NOMO-1 (cell line): ENCODE measurements around the gene TNFAIP3.
"Not testable (repeated sequence)": the region's sequence is repeated elsewhere in the genome, so short reads cannot be mapped to it uniquely, and the experiment has no call there.

Source experiments
- DNase-seq, 2 experiments: peaks; one replicate each; lab custom pipeline; 2025; ENCODE audit not compliant: unreplicated experiment in 2 of 2; lab: John Stamatoyannopoulos, UW

TNFAIP3 gene

GRCh38 chr6:137877113-137877512 lies 10.1 kb downstream of the TNFAIP3 start:
- no peak for DNase-seq

DNA sequence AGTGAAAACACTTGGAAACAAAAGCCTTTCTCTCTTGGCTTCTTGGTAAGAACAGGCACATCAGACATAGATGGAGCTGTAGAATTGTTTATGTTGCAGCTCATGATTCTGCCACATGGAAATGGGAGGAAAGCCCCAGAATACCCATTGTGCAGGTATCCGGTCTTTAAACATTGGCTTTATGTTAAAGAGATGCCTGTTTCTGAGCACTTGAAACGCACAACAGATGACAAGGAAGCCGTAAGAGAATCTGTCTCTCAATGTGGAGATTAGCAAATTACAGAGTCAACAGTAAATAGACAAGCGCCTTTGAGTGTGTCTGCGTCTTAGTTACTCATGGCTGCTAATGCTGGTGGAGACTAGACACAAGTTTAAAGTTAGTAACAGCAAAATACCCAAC lies 10.5 kb downstream of the TNFAIP3 start:
- DNase-seq, result no peak

- peak in 1 of 2 experiments; percentile 25 for DNase-seq
These were observed 11.0 kb downstream of the TNFAIP3 start for GRCh38 chr6:137878029-137878428.

DNA sequence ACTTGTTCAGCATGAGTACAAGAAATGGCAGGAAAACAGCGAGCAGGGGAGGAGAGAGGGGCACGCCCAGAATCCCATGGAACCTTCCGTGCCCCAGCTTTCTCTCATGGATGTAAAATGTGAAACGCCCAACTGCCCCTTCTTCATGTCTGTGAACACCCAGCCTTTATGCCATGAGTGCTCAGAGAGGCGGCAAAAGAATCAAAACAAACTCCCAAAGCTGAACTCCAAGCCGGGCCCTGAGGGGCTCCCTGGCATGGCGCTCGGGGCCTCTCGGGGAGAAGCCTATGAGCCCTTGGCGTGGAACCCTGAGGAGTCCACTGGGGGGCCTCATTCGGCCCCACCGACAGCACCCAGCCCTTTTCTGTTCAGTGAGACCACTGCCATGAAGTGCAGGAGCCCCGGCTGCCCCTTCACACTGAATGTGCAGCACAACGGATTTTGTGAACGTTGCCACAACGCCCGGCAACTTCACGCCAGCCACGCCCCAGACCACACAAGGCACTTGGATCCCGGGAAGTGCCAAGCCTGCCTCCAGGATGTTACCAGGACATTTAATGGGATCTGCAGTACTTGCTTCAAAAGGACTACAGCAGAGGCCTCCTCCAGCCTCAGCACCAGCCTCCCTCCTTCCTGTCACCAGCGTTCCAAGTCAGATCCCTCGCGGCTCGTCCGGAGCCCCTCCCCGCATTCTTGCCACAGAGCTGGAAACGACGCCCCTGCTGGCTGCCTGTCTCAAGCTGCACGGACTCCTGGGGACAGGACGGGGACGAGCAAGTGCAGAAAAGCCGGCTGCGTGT lies 11.6 kb downstream of the TNFAIP3 start:
- DNase-seq, result no peak

DNA sequence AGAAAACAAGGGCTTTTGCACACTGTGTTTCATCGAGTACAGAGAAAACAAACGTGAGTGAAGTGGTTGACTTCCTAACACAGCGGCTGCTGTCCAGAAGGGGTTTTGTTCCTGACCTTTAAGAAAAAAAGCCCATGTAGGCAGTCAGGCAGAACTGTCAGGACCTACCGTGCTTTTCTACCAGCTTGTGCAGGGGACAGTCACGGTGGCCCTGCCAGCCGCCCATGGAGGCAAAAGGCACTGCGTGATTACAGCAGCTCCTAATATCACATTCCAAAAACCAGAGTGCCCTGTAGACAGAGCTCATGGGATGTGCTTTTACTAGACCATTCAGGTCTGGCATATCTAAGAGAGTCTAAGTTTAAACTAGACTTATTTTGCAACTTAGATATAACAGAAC lies 12.2 kb downstream of the TNFAIP3 start:
- no peak for DNase-seq

GRCh38 chr6:137879885-137880745 lies 13.1 kb downstream of the TNFAIP3 start:
- DNase-seq, result no peak

GRCh38 chr6:137880746-137881521 lies 13.9 kb downstream of the TNFAIP3 start:
- no peak for DNase-seq

GRCh38 chr6:137881522-137881886 lies 14.4 kb downstream of the TNFAIP3 start:
- DNase-seq, result no peak

- peak; percentile 14 to 37 for DNase-seq
These were observed 15.3 kb downstream of the TNFAIP3 start for GRCh38 chr6:137882225-137882961.

DNA sequence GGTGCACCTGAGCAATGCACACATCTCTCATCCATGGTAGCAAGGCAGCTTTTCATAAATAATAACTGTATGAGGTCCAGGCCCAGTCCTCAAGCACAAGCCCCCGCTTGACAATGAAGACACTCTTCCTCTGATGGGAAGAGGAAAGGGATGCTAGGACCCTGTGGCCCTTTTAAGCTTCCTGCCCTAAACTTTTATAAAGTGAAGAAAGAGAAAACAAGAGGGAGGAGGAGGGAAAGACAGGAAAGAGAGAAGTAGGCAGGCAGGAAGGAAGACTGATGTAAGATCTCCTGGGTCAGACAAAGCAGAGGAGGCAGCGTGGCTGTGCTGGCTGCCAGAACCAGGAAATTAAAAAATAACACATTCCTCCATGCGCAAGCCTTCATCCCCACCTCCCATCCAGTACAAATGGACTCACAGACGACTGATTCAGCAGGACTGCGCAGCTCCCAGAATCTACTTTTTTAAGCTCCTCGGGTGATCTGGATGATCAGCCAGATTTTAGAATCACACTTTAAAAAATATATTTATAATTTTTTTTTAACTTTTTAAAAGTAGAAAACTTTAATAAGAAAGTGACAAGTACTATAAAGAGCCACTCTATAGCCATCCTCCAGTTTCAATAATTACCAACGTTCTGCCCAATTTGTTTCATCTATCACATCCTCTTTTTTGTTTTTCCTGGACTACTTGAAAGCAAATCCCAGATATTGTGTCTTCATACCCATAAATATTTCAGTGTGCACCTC lies 16.5 kb downstream of the TNFAIP3 start:
- peak; percentile 33 to 35 for DNase-seq

DNA sequence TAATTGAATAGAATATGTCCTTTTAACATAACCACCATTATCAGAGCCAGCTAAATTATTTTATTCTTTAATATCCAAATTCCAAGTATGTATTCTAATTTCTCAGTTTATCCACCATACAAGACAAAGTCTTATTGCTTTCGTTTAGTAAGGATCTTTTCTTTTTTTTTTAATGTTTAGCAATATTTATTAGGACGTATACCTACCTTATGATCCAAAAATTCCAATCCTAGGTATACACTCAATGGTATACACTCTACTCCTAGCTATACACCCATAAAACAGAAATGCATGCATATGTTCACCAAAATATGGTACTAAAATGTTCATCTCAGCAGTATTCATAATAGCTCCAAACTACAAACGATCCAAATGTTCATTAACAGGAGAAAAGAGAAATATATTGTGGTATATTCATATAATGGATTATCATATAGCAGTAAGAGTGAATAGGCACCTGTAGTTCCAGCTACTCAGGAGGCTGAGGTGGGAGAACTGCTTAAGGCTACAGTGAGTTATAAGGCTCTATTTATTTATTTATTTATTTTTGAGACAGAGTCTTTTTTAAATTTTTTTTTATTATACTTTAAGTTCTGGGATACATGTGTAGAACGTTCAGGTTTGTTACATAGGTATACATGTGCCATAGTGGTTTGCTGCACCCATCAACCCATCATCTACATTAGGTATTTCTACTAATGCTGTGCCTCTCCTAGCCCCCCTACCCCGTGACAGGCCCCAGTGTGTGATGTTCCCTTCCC lies 17.3 kb downstream of the TNFAIP3 start:
- DNase-seq, result no peak

DNA sequence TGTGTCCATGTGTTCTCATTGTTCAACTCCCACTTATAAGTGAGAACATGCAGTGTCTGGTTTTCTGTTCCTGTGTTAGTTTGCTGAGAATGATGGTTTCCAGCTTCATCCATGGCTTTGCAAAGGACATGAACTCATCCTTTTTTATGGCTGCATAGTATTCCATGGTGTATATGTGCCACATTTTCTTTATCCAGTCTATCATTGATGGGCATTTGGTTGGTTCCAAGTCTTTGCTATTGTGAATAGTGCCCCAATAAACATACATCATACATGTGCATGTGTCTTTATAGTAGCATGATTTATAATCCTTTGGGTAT lies 17.8 kb downstream of the TNFAIP3 start:
- not testable (repeated sequence) for DNase-seq

DNA sequence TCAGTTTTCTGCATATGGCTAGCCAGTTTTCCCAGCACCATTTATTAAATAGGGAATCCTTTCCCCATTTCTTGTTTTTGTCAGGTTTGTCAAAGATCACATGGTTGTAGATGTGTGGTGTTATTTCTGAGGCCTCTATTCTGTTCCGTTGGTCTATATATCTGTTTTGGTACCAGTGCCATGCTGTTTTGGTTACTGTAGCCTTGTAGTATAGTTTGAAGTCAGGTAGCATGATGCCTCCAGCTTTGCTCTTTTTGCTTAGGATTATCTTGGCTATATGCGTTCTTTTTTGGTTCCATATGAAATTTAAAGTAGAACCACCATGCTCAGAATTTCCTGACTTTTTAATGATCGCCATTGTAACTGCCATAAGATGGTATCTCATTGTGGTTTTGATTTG lies 19.2 kb downstream of the TNFAIP3 start:
- DNase-seq, result not testable (repeated sequence)

GRCh38 chr6:137890983-137891537 lies 24.0 kb downstream of the TNFAIP3 start:
- no peak for DNase-seq

GRCh38 chr6:137892271-137892708 lies 25.2 kb downstream of the TNFAIP3 start:
- DNase-seq, result peak; percentile 11 to 86

- no peak for DNase-seq
These were observed 26.1 kb downstream of the TNFAIP3 start for GRCh38 chr6:137893181-137893580.

DNA sequence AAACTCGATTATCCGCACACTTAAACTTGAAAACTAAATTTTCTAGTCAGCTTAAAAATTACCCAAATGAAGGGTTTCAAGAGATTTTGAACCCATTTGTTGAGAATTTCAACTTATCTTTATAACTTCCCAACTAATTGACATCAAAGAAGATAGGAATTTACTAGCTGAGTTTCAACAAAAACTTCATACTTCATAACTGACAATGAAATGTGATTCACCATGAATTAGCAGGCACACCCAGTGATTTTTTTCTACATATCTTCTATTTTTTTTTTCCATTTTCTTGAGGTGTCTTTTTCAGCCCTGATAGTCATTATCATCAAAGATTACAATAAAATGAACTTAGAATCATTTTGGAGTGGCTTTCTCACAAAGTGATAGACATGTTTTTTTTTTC lies 26.7 kb downstream of the TNFAIP3 start:
- DNase-seq, result no peak

GRCh38 chr6:137894378-137894777 lies 27.3 kb downstream of the TNFAIP3 start:
- DNase-seq, result not testable (repeated sequence)
